ENCODE measurements around the gene CLIC3.

DNA sequence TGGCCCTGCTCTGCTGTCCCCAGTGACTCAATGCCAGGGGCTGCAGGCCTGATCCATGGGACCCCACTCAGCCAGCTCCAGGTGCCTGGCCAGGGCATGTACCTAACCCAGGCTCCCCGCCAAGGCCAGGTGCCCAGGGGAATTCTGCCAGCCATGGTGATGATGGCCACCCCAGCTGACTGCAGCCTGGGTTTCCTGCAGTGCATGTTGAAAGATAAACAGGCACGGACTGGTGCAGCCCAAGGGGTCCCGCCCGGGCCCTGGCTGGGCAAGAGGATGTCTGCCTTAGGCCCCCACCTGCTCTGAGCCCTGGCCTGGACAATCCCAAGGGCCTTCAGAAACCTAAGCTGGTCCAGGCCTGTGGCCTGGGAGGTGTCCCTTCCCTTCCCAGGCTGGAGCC lies 30.5 kb upstream of the CLIC3 start:
- peak in 1 of 2 donors; percentile 28 for TF ChIP-seq POLR2A (IDR thresholded peaks at IDR 0.05)
- no peak for TF ChIP-seq CTCF (IDR thresholded peaks at IDR 0.05)
